Cardiac muscle cell (in vitro differentiated cells and primary cell): ENCODE results near the gene DNLZ. TPM values are rescaled to one million over a fixed set of nuclear protein-coding genes. Genes with fewer than 3 reads are reported as not detected.

Experiments used
- DNase-seq, 2 donors: peaks; one replicate each; pipeline versions ENCODE4 v3.0.0 to v3.0.0-alpha.2; 2010 to 2017; ENCODE audit warnings: low read depth in 1 of 2, low spot score in 1 of 2
- H3K27ac ChIP-seq: fragments of 200-600 bp; sonication (generic); 2 replicates; pipeline ENCODE4 v1.5.1; 2016
- H3K27me3 ChIP-seq: fragments of 200-600 bp; sonication (generic); 2 replicates; pipeline ENCODE4 v1.6.0; 2016; ENCODE audit warnings: control low read depth
- H3K36me3 ChIP-seq: fragments of 200-600 bp; sonication (generic); 2 replicates; pipeline ENCODE4 v1.5.1; 2016; ENCODE audit warnings: control low read depth
- H3K4me1 ChIP-seq: fragments of 200-600 bp; sonication (generic); 2 replicates; pipeline ENCODE4 v1.8.1; 2017; ENCODE audit warnings: low read depth, mild to moderate bottlenecking, mixed run types
- H3K4me3 ChIP-seq: fragments of 200-600 bp; sonication (generic); 2 replicates; pipeline ENCODE4 v1.5.1; 2016; ENCODE audit warnings: mild to moderate bottlenecking
- H3K9me3 ChIP-seq: fragments of 200-600 bp; sonication (generic); 2 replicates; pipeline ENCODE4 v1.5.1; 2017; ENCODE audit warnings: low read depth, mild to moderate bottlenecking, control low read depth
- polyA plus RNA-seq: library from polyadenylated mRNA; unstranded; fragments of >200 nt; fragmentation: Nextera tagmentation; extraction: Ambion mirVana; gene quantifications from 2 replicates; pipeline ENCODE4 v1.2.1, GENCODE V29; 2016
- total RNA-seq: library from RNA; depleted of rRNA; stranded (reverse); fragments of >200 nt; gene quantifications from 2 replicates; pipeline ENCODE4 v1.2.3, GENCODE V29; 2016
- TF ChIP-seq, protein P1 (sequence below): IDR thresholded peaks from 2 replicates; pipeline ENCODE4 v1.5.1; 2012; ENCODE audit warnings: low read depth, mild to moderate bottlenecking, low read length

Gene DNLZ
- total and polyA plus RNA-seq, 2 experiments from 2014 or later: 28.0 to 48.2 TPM

DNA sequence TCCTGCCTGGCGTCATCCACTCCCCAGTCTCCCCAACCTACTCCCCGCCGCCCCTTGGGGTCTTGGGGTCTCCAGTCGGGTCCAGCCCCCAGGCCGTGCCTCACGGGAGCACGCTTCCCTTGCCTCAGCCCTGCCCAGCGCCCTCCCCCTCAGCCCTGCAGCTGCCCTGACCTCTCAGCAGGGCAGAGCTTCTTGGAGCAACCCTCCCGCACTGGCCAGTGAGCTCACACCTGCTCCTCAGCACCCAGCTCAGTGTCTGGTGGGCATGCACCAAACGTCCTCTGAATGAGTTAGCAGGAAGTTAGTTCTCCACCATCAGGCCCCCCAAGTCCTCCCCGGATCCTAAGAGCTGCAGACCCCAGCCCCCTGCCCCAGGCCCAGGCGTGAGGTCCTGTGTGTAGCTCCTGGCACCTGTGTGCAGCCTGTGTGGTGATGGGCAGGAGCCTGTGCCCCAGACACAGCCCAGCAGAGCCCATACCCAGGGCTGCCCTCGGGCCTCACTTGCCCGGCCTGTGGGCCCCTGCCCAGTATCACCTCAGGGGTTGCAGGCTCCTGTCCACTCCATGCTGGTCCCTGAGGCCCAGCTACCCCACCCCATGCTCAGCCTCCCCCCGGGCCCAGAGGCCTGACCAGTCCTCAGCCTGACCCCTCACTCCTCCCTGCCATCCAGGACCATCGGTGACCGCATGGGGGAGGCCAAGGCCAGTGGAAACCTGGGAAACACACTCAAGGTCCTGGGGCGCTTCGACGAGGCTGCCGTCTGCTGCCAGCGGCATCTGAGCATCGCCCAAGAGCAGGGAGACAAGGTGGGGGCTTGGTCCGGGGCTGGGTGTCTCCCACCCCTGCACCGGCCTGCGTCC lies 28.0 kb downstream of the DNLZ start:
- TF ChIP-seq, protein P1, sequence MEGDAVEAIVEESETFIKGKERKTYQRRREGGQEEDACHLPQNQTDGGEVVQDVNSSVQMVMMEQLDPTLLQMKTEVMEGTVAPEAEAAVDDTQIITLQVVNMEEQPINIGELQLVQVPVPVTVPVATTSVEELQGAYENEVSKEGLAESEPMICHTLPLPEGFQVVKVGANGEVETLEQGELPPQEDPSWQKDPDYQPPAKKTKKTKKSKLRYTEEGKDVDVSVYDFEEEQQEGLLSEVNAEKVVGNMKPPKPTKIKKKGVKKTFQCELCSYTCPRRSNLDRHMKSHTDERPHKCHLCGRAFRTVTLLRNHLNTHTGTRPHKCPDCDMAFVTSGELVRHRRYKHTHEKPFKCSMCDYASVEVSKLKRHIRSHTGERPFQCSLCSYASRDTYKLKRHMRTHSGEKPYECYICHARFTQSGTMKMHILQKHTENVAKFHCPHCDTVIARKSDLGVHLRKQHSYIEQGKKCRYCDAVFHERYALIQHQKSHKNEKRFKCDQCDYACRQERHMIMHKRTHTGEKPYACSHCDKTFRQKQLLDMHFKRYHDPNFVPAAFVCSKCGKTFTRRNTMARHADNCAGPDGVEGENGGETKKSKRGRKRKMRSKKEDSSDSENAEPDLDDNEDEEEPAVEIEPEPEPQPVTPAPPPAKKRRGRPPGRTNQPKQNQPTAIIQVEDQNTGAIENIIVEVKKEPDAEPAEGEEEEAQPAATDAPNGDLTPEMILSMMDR: no peak
- Histone ChIP-seq H3K9me3 (no peaks in the 10 kb centered on the region), H3K36me3 (peaks cover 6% of the 10 kb centered on the region), H3K4me3 (no peak overlapping the region), H3K27me3 (no peaks in the 10 kb centered on the region), H3K4me1 (no peaks in the 10 kb centered on the region), H3K27ac (no peak overlapping the region)
- DNase-seq: no peak

DNA sequence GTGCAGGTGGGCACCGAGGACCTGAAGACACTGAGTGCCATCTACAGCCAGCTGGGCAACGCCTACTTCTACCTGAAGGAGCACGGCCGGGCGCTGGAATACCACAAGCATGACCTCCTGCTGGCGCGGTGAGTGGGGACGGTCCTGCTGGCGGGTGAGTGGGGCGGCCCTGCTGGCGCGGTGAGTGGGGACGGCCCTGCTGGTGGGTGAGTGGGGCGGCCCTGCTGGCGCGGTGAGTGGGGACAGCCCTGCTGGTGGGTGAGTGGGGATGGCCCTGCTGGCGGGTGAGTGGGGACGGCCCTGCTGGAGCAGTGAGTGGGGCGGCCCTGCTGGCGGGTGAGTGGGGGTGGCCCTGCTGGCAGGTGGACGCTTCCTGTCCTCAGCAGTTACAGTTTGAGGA lies 29.0 kb downstream of the DNLZ start:
- TF ChIP-seq, protein P1: no peak
- Histone ChIP-seq H3K36me3 (peaks cover 6% of the 10 kb centered on the region), H3K27ac (no peak overlapping the region), H3K4me3 (no peak overlapping the region), H3K4me1 (peaks cover 2% of the 10 kb centered on the region), H3K9me3 (no peaks in the 10 kb centered on the region), H3K27me3 (no peaks in the 10 kb centered on the region)
- no peak for DNase-seq

DNA sequence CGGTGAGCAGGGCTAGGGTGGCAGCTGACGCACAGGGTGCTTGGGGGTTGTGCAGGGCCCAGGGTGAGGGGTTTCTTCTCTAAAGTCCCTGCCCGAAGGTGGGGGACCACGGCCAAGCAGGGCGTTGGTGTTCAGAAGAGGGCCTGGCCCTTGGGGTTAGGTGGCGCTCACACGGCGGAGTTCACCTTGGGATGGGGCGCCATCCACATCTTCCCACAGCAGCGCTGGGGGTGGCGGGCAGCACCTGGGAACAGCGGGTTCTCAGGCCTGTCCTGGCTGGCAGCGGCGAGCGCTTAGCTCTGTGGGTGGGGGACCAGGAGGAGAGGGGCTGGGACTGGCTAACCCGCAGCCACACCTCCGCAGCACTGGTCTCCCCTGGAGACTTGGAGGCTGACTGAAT lies 30.1 kb downstream of the DNLZ start:
- Histone ChIP-seq H3K4me1 (peaks cover 13% of the 10 kb centered on the region), H3K9me3 (no peaks in the 10 kb centered on the region), H3K36me3 (peaks cover 6% of the 10 kb centered on the region), H3K4me3 (no peak overlapping the region), H3K27me3 (no peaks in the 10 kb centered on the region), H3K27ac (no peak overlapping the region)
- TF ChIP-seq, protein P1: no peak
- DNase-seq: no peak

DNA sequence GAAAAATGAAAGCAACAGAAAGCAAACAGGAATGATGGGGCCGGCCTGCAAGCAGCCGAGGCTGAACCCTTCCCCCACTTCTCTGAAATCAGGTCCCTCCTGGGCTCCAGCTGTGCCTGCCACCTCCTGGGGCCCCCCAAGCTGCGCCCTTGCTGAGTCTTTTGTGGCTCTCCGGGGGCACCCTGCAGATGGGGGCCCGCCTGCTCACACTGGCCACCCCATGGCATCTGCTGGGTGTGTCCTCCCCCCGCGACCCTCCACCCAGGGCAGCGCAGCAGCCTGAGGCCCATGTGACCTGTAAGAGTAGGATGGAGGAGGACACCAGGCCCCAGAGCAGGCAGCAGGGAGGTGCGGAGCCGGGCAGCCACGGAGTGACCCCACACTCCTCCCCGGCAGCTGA lies 30.5 kb downstream of the DNLZ start:
- no peaks in the 10 kb centered on the region for H3K9me3 ChIP-seq
- H3K4me3 ChIP-seq: no peak overlapping the region
- DNase-seq: no peak
- H3K27ac ChIP-seq: no peak overlapping the region
- H3K4me1 ChIP-seq: peaks cover 17% of the 10 kb centered on the region
- TF ChIP-seq, protein P1: no peak
- no peaks in the 10 kb centered on the region for H3K27me3 ChIP-seq
- H3K36me3 ChIP-seq: peaks cover 4% of the 10 kb centered on the region

DNA sequence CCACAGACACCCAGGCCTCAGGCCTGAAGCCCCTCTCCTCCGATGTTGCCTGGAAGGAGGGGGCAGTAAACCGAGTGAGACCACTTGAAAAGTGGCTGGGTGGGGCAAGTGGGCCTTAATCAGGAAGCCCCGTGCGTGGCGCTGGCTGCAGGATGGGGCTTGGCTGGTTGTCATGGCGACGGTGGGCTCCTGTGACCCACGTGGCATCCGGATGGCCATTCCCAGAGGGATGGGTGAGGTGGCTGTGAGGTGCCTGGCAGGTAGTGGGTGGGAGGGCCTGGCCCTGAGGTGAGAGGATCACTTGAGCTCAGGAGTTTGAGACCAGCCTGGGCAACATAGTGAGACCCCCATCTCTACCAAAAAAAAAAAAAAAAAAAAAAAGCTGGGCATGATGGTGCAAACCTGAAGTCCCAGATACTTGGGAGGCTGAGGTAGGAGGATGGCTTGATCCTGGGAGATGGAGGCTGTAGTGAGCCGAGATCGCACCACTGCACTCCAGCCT lies 31.0 kb downstream of the DNLZ start:
- peaks cover 19% of the 10 kb centered on the region for H3K4me1 ChIP-seq
- H3K9me3 ChIP-seq: no peaks in the 10 kb centered on the region
- TF ChIP-seq, protein P1: no peak
- H3K36me3 ChIP-seq: no peaks in the 10 kb centered on the region
- DNase-seq: no peak
- H3K27me3 ChIP-seq: no peaks in the 10 kb centered on the region
- no peak overlapping the region for H3K27ac ChIP-seq
- no peak overlapping the region for H3K4me3 ChIP-seq
